B cell (primary cell): ENCODE measurements around the gene DROSHA. TPM values are rescaled to one million over a fixed set of nuclear protein-coding genes. Genes with fewer than 3 reads are reported as not detected.
"Not testable (repeated sequence)": the region's sequence is repeated elsewhere in the genome, so short reads cannot be mapped to it uniquely, and the experiment has no call there.

ENCODE experiments used
- ATAC-seq: fragments of 200-7000 bp; cut with Tn5 transposase; one replicate; pipeline ENCODE4 v1.10.0; 2021; ENCODE audit warnings: low read depth, mild to moderate bottlenecking, moderate number of reproducible peaks, moderate library complexity
- CTCF ChIA-PET: fragments of 350-600 bp; sonication (Branson Sonifier 250); formaldehyde crosslinking; loops from one replicate; lab custom pipeline; 2021; ENCODE audit warnings: antibody characterized with exemption, inconsistent platforms; lab: Charles Lee
- POLR2A ChIA-PET: fragments of 350-600 bp; sonication (Branson Sonifier 250); formaldehyde crosslinking; loops from one replicate; lab custom pipeline; 2021; ENCODE audit warnings: antibody characterized with exemption; lab: Charles Lee
- DNase-seq: peaks from one replicate; pipeline ENCODE4 v3.0.0; 2013
- H2AFZ ChIP-seq: 2 replicates; pipeline ENCODE4 v1.6.1; 2012; ENCODE audit warnings: mild to moderate bottlenecking, low read depth, low read length; ENCODE audit not compliant: insufficient read depth, poor library complexity, severe bottlenecking
- H3K27ac ChIP-seq, 2 donors: 1 replicate in 1 of 2; 2 replicates in 1 of 2; pipeline ENCODE4 v1.5.1; 2012 to 2013; ENCODE audit warnings: low read length in 2 of 2, mild to moderate bottlenecking in 2 of 2, moderate library complexity in 1 of 2
- H3K27me3 ChIP-seq, 4 experiments: fragments of 200-600 bp in 1 of 4; sonication (generic) in 1 of 4; replicated peaks in 1 of 4; 1 replicate in 2 of 4; 2 replicates in 2 of 4; pipeline versions ENCODE4 v1.6.1 to v1.7.0; 2013 to 2016; ENCODE audit warnings: low read length in 3 of 4, mild to moderate bottlenecking in 2 of 4, mixed read lengths in 1 of 4, moderate library complexity in 1 of 4; ENCODE audit not compliant: insufficient read depth in 4 of 4, control insufficient read depth in 3 of 4; ENCODE audit errors: control extremely low read depth in 1 of 4
- H3K36me3 ChIP-seq, 2 experiments: replicated peaks in 1 of 2; 1 replicate in 1 of 2; 2 replicates in 1 of 2; pipeline versions ENCODE4 v1.6.1 to v1.7.1; 2013; ENCODE audit warnings: low read length in 1 of 2; ENCODE audit not compliant: insufficient read depth in 2 of 2, control insufficient read depth in 1 of 2; ENCODE audit errors: control extremely low read depth in 1 of 2, extremely low read depth in 1 of 2
- H3K4me1 ChIP-seq, 2 donors: fragments of 200-600 bp in 1 of 2; sonication (generic) in 1 of 2; 1 replicate in 1 of 2; 2 replicates in 1 of 2; pipeline versions ENCODE4 v1.5.1 to v1.6.1; 2013 to 2017; ENCODE audit warnings: low read length in 2 of 2; ENCODE audit not compliant: control insufficient read depth in 2 of 2, insufficient read depth in 2 of 2
- H3K4me2 ChIP-seq: replicated peaks from 2 replicates; pipeline ENCODE3; 2012; ENCODE audit warnings: mild to moderate bottlenecking, low read depth, low read length; ENCODE audit not compliant: poor library complexity, severe bottlenecking
- H3K4me3 ChIP-seq, 5 experiments: fragments of 200-600 bp in 1 of 5; sonication (generic) in 1 of 5; 1 replicate in 3 of 5; 2 replicates in 2 of 5; pipeline versions ENCODE4 v1.5.1 to v1.7.0; 2011 to 2016; ENCODE audit warnings: low read length in 4 of 5, mild to moderate bottlenecking in 4 of 5, low read depth in 2 of 5, control low read depth in 1 of 5, moderate library complexity in 1 of 5; ENCODE audit not compliant: insufficient read depth in 1 of 5; ENCODE audit errors: control extremely low read depth in 1 of 5, extremely low read depth in 1 of 5
- H3K79me2 ChIP-seq: fragments of 200-600 bp; sonication (generic); one replicate; pipeline ENCODE4 v1.6.0; 2016; ENCODE audit warnings: low read length; ENCODE audit not compliant: control insufficient read depth, insufficient read depth
- H3K9ac ChIP-seq: fragments of 200-600 bp; sonication (generic); 2 replicates; pipeline ENCODE4 v1.6.1; 2017; ENCODE audit warnings: mild to moderate bottlenecking, low read length, moderate library complexity
- H3K9me3 ChIP-seq, 3 donors: one replicate each; pipeline versions ENCODE4 v1.6.1 to v1.7.1; 2013; ENCODE audit warnings: low read length in 2 of 3; ENCODE audit not compliant: control insufficient read depth in 2 of 3, insufficient read depth in 1 of 3; ENCODE audit errors: control extremely low read depth in 1 of 3
- H4K20me1 ChIP-seq: 2 replicates; pipeline ENCODE4 v1.6.0; 2012; ENCODE audit warnings: mild to moderate bottlenecking, low read length; ENCODE audit not compliant: insufficient read depth, control insufficient read depth, poor library complexity, severe bottlenecking
- H3K27ac Mint-ChIP-seq: one replicate; pipeline ENCODE4 v1.8.0; 2021; ENCODE audit warnings: mixed read lengths
- H3K27me3 Mint-ChIP-seq: one replicate; pipeline ENCODE4 v1.8.0; 2021; ENCODE audit warnings: mixed read lengths
- H3K4me1 Mint-ChIP-seq: one replicate; pipeline ENCODE4 v1.8.0; 2021; ENCODE audit warnings: mixed read lengths
- H3K4me3 Mint-ChIP-seq: one replicate; pipeline ENCODE4 v1.8.0; 2021; ENCODE audit warnings: mixed read lengths
- H3K9me3 Mint-ChIP-seq: one replicate; pipeline ENCODE4 v1.8.0; 2022; ENCODE audit warnings: mixed read lengths; ENCODE audit not compliant: insufficient read depth
- EZH2 ChIP-seq: IDR thresholded peaks from 2 replicates; pipeline ENCODE4 v1.6.1; 2012; ENCODE audit warnings: borderline replicate concordance, low read depth, mild to moderate bottlenecking, moderate library complexity, low read length; ENCODE audit not compliant: insufficient read depth, poor library complexity, severe bottlenecking
- WGBS: methylation state at CpG from one replicate; pipeline ENCODE4 v1.1.5; 2013; ENCODE audit warnings: missing lambda C conversion rate; ENCODE audit not compliant: insufficient coverage; 5-methylcytosine and 5-hydroxymethylcytosine counted together
- intact Hi-C: fragments of 100-400 bp; cut with micrococcal nuclease; formaldehyde crosslinking; loops from one replicate; pipeline ENCODE4 v1.10.0; 2022
- polyA plus RNA-seq: library from polyadenylated mRNA; depleted of rRNA; stranded (reverse); fragments of >200 nt; gene quantifications from 2 replicates; pipeline ENCODE4 v1.2.3, GENCODE V29; 2012
- total RNA-seq, 2 donors: library from RNA; stranded (reverse); fragments of 120-200 nt in 1 of 2; gene quantifications; 1 replicate in 1 of 2; 2 replicates in 1 of 2; pipeline versions ENCODE4 v1.2.3 to v1.2.4, GENCODE V29; 2013 to 2022
- TF ChIP-seq, protein P1 (sequence below): fragments of 200-600 bp; IDR thresholded peaks from one replicate; pipeline ENCODE4 v1.8.0; 2022; ENCODE audit warnings: antibody characterized with exemption, mild to moderate bottlenecking

DROSHA gene
- total and polyA plus RNA-seq, 2 donors (not counting 1 experiment from before 2014, with no cell fraction given) = 31.2 to 62.4 TPM

GRCh38 chr5:31397926-31398557 is 133.9 kb downstream of the DROSHA start:
- Histone ChIP-seq H2AFZ (no peak overlapping the region), H3K9ac (no peak overlapping the region), H3K4me2 (no peak overlapping the region), H3K9me3 (no peaks in the 10 kb centered on the region), H4K20me1 (no peaks in the 10 kb centered on the region), H3K27me3 (no peaks in the 10 kb centered on the region), H3K4me1 (no peaks in the 10 kb centered on the region), H3K4me3 (no peak overlapping the region), H3K27ac (no peak overlapping the region), H3K79me2 (no peaks in the 10 kb centered on the region), H3K36me3 (peaks cover 6 to 8% of the 10 kb centered on the region in 2 experiments)
- ChIA-PET CTCF (no interaction called here), POLR2A (no interaction called here)
- ATAC-seq (no peak), DNase-seq (no peak)
- no peaks in the 10 kb centered on the region for H3K9me3 Mint-ChIP-seq
- 85% methylated on average over 6 of the region's 11 CpGs for WGBS
- no peaks in the 10 kb centered on the region for H3K4me1 Mint-ChIP-seq
- no peak for TF ChIP-seq EZH2
- TF ChIP-seq, protein P1, sequence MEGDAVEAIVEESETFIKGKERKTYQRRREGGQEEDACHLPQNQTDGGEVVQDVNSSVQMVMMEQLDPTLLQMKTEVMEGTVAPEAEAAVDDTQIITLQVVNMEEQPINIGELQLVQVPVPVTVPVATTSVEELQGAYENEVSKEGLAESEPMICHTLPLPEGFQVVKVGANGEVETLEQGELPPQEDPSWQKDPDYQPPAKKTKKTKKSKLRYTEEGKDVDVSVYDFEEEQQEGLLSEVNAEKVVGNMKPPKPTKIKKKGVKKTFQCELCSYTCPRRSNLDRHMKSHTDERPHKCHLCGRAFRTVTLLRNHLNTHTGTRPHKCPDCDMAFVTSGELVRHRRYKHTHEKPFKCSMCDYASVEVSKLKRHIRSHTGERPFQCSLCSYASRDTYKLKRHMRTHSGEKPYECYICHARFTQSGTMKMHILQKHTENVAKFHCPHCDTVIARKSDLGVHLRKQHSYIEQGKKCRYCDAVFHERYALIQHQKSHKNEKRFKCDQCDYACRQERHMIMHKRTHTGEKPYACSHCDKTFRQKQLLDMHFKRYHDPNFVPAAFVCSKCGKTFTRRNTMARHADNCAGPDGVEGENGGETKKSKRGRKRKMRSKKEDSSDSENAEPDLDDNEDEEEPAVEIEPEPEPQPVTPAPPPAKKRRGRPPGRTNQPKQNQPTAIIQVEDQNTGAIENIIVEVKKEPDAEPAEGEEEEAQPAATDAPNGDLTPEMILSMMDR = no peak
- intact Hi-C loops = no loop called here
- H3K4me3 Mint-ChIP-seq = no peak overlapping the region
- no peaks in the 10 kb centered on the region for H3K27me3 Mint-ChIP-seq
- H3K27ac Mint-ChIP-seq = no peak overlapping the region

- Mint-ChIP-seq H3K27ac (no peak overlapping the region), H3K27me3 (no peaks in the 10 kb centered on the region), H3K4me3 (no peak overlapping the region), H3K4me1 (no peaks in the 10 kb centered on the region), H3K9me3 (no peaks in the 10 kb centered on the region)
- H3K27me3 ChIP-seq = no peaks in the 10 kb centered on the region
- H4K20me1 ChIP-seq = no peaks in the 10 kb centered on the region
- no peaks in the 10 kb centered on the region for H3K4me1 ChIP-seq
- no peak overlapping the region for H3K9ac ChIP-seq
- H2AFZ ChIP-seq = no peak overlapping the region
- POLR2A ChIA-PET = no interaction called here
- CTCF ChIA-PET = no interaction called here
- TF ChIP-seq, protein P1 = no peak
- no peak for TF ChIP-seq EZH2
- ATAC-seq (no peak), DNase-seq (no peak)
- H3K27ac ChIP-seq = no peak overlapping the region
- peaks cover 6 to 8% of the 10 kb centered on the region in 2 experiments for H3K36me3 ChIP-seq
- WGBS = 100% methylated on average over 4 of the region's 12 CpGs
- H3K4me2 ChIP-seq = no peak overlapping the region
- H3K4me3 ChIP-seq = no peak overlapping the region
- no peaks in the 10 kb centered on the region for H3K9me3 ChIP-seq
- H3K79me2 ChIP-seq = no peaks in the 10 kb centered on the region
- intact Hi-C loops = no loop called here
Observed at GRCh38 chr5:31396611-31397295, 135.1 kb downstream of the DROSHA start.

DNA sequence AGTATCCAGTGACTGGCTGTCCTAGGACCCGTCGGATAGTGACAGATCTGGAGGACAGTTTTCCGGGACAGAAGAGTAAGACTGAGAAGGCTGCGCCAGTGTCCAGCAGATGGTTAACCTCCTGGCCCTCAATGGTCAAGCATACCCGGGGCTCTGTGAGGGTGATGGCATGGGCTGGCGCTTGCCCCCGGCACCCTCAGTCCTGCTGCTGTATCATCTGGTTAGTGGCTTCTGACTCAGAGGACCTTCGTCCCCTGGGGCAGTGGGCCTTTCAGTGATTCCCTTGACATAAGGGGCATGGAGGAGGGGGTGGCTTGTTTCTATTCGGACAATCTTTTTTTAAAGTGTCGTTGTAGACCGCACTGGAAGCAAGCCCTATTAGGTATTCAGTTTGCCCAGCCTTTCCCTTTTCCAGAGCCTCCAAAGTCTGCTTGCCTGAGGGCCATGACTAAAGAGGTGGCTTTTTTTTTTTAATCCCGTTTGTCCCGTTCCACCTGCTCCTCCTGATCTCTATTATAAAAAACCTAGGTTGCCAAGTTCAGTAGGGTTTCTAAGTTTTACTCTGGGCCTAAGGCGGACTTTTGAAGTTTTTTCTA is 136.3 kb downstream of the DROSHA start:
- H3K27ac Mint-ChIP-seq, H2AFZ ChIP-seq, H3K9ac ChIP-seq, H3K27ac ChIP-seq, DNase-seq, H3K4me3 Mint-ChIP-seq, H3K9me3 ChIP-seq, H3K4me1 Mint-ChIP-seq, H3K79me2 ChIP-seq, H3K4me3 ChIP-seq, ATAC-seq, POLR2A ChIA-PET, H4K20me1 ChIP-seq, H3K36me3 ChIP-seq, intact Hi-C loops, H3K9me3 Mint-ChIP-seq, H3K27me3 Mint-ChIP-seq, H3K4me2 ChIP-seq, H3K27me3 ChIP-seq, H3K4me1 ChIP-seq, CTCF ChIA-PET: not testable (repeated sequence)
- WGBS = 95% methylated on average over 9 of the region's 14 CpGs
